Renal cortex interstitium (tissue), 11 donors: ENCODE results near the gene GPR141. TPM values are rescaled to one million over a fixed set of nuclear protein-coding genes. Genes with fewer than 3 reads are reported as not detected.
A peak's percentile ranks its signal among the peaks of the same experiment; 100 is the strongest.

Experiments used
- DNase-seq, 11 donors: peaks; one replicate each; pipeline ENCODE4 v3.0.0-alpha.2; 2013; ENCODE audit warnings: low read depth in 9 of 11, low spot score in 4 of 11; ENCODE audit errors: extremely low read depth in 1 of 11
- polyA plus RNA-seq, 3 donors: library from polyadenylated mRNA; unstranded; fragments of 120-200 nt; gene quantifications; one replicate each; pipeline ENCODE4 v1.2.1, GENCODE V29; 2013; ENCODE audit not compliant: insufficient read length in 3 of 3

The GPR141 gene
- polyA plus RNA-seq, 3 donors, result 0.27 to 0.43 TPM; not detected in 1

GRCh38 chr7:37719077-37719476 lies 35.5 kb downstream of the GPR141 start:
- DNase-seq, result no peak

- no peak for DNase-seq
These were observed 41.2 kb downstream of the GPR141 start for GRCh38 chr7:37724732-37725131.

DNA sequence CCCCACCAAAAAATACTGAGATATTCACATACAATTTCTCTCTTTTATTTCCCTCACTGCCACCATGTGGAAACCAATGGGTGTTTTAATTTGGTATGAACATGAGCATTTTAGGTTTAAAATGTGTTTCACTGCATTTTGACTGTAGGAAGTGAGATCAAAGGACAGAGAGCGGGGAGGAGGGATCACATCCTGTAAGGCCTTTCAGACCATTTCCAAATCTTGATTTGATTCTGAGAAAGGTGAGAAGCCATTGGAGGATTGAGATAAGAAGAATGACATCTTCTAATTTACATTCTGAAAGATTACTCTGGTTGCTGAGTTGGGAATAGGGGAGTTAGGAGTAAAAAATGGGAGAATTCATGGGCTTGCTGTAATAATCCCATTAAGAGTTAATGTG lies 42.5 kb downstream of the GPR141 start:
- no peak for DNase-seq

DNA sequence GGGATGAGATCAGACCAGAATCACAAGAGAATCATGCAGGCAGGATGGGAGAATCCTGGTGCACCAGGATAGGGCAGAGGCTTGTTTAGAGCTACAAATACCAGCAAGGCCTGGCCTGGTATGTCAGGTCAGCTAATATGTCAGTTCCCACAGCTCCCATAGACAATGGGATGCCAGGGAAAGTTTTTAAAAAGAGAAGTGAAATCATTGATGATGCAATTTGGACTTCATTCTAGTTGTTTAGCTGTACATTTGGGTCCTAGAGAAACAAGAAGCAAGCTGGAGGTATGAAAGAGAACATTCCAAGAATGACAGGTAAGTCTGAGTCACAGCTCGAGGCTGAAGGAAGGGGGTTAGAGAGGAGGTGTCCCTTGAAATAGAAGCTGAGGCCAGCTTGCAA lies 45.2 kb downstream of the GPR141 start:
- DNase-seq, result no peak

GRCh38 chr7:37729181-37729580 lies 45.6 kb downstream of the GPR141 start:
- no peak for DNase-seq

GRCh38 chr7:37730501-37730900 lies 46.9 kb downstream of the GPR141 start:
- DNase-seq, result no peak

DNA sequence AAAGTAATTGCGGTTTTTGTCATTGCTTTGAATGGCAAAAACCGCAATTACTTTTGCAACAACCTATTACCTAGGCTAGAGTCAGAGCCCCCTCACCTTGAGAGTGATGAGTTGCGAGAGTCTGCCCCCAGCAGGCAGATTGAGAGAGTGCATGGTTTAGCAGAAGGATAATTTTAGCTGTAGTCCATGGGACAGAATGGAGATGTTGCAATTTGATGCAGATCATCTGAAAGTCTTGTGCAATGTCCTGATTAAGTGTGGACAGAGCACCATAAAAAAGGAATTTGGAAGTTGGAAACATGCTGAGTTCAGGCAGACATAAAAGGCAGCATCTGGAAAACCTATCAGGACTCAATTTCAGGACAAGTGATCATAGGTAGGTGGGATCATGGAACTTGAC lies 48.7 kb downstream of the GPR141 start:
- DNase-seq, result peak in 3 of 11 donors; percentile 12 to 19 (median 18)

DNA sequence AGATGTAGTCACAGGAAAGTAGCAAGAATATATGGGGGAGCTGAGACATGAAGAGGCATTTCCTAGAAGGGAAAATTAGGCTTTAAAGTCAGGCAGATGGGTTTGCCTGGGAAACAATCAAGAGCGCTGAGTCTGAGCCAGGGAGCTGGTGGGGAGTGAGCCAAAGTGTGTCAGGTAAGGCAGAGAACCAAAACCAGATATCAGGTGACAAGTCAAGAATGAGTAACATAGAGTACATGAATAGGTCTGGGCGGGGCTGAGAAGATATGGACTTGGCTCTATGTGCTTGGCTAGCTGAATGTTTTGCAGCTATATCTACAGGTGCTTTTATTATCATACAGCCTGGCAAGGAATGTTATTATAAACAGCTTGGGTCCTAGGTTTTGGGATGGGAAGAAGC lies 49.3 kb downstream of the GPR141 start:
- DNase-seq, result no peak

GRCh38 chr7:37735196-37735595 lies 51.6 kb downstream of the GPR141 start:
- no peak for DNase-seq

GRCh38 chr7:37738321-37738720 lies 54.8 kb downstream of the GPR141 start:
- no peak for DNase-seq

GRCh38 chr7:37740398-37740797 lies 56.8 kb downstream of the GPR141 start:
- no peak for DNase-seq

- DNase-seq, result no peak
These were observed 58.2 kb downstream of the GPR141 start for GRCh38 chr7:37741776-37742175.

DNA sequence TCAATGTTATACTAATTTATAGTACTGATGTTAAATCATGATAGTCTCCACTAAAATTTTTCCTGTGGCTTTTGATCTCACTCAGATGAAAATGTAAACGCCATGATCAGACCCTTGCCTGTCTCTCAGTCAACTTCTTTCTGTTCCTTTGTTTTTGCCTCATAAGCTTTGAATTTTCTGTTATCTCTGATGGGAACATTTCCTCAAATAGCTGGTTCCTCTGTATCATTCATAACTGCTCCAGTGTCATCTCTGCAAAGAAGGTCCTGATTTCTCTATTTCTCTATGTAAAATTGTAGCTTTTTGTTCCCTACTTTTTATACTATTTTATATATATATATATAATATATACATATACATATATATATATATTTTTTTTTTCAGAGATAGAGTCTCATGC lies 67.5 kb downstream of the GPR141 start:
- no peak for DNase-seq

DNA sequence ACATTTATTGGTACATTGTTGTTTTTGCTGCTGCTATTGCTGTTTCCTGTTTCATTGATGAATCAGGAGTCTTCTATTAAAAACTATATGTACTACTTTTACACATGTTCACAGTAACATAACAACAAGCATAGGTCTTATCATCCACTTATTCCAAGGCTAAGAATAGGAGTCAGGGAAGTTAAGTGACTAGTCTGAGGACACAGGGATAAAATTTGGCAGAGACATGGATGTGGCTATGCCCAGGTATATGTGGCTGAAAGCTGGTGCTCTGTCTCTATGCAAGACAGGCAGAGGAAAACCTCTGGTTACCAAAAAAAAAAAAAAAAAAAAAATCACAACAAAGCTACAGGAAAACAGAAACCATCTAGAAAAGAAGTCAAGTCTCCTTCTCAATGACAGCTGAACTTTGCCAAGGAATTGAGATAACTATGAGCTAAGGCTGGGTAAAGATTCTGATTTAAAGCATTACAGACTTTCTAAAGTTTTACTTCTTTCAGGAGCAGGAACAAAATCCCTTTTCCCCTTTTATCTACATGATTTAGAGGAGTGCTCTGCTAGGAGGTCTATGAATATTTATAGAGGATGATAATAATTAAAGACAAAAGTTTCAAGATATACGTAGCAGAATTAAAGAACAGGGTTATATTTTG lies 70.0 kb downstream of the GPR141 start:
- no peak for DNase-seq

DNA sequence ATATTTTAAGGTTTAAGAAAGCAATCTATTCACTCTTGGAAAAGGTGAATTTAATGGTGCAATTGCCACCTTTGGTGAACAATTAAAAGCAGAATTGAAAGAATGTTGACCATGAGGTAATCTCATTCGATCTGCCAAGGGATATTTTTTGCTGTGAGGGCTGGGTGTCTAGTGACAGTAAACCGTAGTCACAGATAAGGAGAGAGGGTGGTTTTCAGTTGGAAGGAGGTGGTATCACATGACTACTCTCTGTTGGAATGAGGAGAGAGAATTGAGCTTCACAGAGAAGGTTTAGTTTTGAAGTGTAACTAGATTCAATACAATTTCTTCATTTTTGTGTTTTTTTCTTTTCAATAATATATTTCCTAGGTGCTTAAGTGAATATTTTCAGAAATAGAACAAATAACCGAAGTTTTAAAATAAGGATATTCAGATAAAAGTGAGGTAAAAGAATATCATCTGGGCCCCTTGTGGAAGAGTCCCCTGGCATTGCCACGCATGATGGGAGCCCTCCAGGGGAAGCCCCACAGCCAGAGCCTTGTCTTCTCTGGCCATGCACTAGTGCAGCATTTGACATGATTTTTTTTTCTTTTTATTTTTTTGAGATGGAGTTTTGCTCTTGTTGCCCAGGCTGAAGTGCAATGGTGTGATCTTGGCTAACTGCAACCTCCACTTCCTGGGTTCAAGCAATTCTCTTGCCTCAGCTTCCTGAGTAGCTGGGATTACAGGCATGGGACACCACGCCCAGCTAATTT lies 73.4 kb downstream of the GPR141 start:
- DNase-seq, result no peak

DNA sequence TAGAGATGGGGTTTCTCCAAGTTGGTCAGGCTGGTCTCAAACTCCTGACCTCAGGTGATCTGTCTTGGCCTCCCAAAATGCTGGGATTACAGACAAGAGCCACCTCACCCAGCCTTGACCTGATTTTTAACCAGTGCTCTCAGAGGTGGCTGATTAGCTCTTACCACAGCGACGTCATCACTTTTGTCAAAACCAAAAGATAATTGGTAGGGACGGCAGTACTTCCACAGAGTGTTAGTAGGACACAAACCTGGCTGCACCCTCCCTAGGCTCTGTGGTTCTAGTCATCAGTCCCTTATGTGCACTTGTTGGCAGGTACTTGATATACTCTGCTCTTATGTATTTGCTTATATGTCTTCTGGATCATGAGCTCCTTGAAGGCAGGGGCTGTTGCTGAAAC lies 74.0 kb downstream of the GPR141 start:
- DNase-seq, result no peak

DNA sequence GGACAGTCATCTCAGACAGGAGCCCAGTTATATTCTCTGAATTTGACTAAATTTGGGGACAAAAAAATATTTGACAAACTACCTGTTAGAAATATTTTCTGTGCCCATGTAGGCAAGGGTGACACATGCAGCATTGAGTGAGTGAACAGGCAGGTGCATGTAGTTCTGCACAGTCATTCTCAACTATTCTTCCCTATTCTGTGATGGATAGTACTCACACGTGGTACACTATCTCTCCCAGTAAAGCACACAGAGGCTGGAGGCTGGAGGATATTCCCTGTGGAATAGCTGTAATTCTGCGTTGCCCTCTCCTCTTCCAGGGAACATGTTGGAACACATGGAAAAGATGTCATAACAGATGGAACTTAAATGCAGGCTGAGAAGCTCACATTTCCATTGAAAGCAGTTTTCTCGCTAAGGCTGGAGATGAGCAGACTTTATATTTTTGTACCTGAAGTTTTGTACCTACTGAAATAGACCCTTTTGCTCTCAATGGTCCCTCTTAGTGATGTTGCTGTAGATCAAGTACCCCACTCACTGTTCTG lies 75.0 kb downstream of the GPR141 start:
- no peak for DNase-seq

DNA sequence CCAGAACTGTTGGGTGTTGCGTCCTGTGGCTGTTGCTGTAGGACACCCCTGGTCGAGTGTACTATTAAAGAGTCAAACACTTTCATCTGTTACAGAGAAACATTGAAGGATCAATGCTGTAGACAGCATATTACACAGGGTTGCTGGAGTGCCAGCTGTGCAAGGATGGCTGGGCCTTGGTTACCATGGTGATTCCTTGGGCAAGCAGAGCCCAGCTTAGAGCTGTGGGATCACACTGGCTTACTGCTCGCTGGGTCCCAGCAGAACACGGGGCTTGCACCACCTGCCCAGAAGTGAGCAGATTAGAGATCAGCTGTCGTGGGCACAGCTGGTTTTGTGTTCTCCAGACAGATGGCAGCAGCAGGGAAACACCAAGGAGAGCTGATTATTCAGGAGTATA lies 76.0 kb downstream of the GPR141 start:
- DNase-seq, result no peak

- DNase-seq, result no peak
These were observed 81.9 kb downstream of the GPR141 start for GRCh38 chr7:37765421-37765829.

DNA sequence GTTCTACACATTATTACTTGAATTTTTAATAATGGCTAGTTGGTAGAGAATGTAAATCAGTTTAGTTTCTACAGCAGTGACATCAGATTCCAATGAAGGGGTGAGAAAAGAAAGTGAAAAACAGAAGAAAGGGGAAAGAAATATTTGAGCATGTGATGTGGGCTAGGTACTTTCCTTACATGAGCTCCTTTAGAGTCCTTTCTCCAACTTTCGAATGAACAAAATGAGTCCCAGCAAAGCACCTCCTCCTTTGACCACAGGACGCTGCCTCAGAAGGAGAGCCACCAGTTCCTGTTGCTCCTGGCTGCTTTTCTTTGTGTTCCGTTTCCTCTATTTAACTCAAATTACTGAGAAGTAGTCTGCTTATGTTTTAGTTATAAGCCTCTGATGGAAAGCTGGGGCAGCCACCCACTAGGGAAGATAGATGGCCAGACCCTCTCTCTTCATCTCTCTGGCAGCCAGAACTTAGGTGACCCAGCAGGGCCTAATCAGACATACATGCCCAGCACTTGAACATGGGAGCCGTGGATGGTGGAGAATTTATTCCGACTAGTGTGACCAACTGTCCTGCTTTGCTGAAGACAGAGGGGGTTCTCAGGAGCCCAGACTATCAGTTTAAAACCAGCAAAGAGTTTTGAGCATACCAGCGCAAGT lies 82.4 kb downstream of the GPR141 start:
- no peak for DNase-seq
